Activated CD4-positive, alpha-beta T cell treated with anti-CD3 and anti-CD28 coated beads for 24 hours (primary cell): ENCODE measurements around the gene MAGEA3.
"Not testable (repeated sequence)": the region's sequence is repeated elsewhere in the genome, so short reads cannot be mapped to it uniquely, and the experiment has no call there.

ENCODE experiments used
- DNase-seq, 2 donors: peaks; one replicate each; pipeline ENCODE4 v3.0.0-alpha.2; 2020; ENCODE audit warnings: low read depth in 2 of 2

Gene MAGEA3

DNA sequence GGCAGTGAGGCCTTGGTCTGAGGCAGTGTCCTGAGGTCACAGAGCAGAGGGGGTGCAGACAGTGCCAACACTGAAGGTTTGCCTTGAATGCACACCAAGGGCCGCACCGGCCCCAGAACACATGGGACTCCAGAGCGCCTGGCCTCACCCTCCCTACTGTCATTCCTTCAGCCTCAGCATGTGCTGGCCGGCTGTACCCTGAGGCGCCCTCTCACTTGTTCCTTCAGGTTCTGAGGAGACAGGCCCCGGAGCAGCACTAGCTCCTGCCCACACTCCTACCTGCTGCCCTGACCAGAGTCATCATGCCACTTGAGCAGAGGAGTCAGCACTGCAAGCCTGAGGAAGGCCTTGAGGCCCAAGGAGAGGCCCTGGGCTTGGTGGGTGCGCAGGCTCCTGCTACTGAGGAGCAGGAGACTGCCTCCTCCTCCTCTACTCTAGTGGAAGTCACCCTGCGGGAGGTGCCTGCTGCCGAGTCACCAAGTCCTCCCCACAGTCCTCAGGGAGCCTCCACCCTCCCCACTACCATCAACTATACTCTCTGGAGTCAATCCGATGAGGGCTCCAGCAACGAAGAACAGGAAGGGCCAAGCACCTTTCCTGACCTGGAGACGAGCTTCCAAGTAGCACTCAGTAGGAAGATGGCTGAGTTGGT lies 37.4 kb downstream of the MAGEA3 start:
- DNase-seq = no peak

DNA sequence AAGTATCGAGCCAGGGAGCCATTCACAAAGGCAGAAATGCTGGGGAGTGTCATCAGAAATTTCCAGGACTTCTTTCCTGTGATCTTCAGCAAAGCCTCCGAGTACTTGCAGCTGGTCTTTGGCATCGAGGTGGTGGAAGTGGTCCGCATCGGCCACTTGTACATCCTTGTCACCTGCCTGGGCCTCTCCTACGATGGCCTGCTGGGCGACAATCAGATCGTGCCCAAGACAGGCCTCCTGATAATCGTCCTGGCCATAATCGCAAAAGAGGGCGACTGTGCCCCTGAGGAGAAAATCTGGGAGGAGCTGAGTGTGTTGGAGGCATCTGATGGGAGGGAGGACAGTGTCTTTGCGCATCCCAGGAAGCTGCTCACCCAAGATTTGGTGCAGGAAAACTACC lies 37.9 kb downstream of the MAGEA3 start:
- DNase-seq = not testable (repeated sequence)

DNA sequence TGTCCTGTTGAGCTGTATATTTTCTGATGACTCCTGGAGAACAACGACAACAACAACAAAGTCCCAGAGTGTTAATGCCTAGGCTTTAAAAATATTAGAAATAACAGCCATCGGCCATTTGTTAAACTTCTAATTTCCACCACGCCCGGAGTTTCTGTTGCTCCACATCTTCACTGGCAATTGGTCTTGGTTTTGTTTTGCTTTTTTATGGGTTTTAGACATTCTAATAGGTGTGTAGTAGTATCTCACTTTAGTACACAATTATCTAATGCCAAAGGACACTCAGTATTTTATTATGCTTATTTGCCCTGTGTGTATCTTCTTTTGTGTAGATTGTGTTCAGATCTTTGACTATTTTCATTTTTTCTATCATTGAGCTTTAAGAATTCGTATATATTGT lies 40.0 kb downstream of the MAGEA3 start:
- DNase-seq = no peak
